Adrenal gland (tissue), 12 donors: ENCODE data around the gene CCDC13. TPM values are rescaled to one million over a fixed set of nuclear protein-coding genes. Genes with fewer than 3 reads are reported as not detected.

Experiments used
- DNase-seq, 7 donors: peaks; one replicate each; pipeline ENCODE4 v3.0.0-alpha.2; 2019 to 2020
- H3K27ac ChIP-seq, 5 donors: fragments of 200-600 bp; sonication (generic) in 4 of 5; 1 replicate in 3 of 5; 2 replicates in 2 of 5; pipeline versions ENCODE4 v1.5.1 to v1.8.0; 2016 to 2020; ENCODE audit warnings: mild to moderate bottlenecking in 1 of 5
- H3K27me3 ChIP-seq: fragments of 200-600 bp; 2 replicates; pipeline ENCODE4 v1.8.0; 2021
- H3K36me3 ChIP-seq, 2 donors: fragments of 200-600 bp; replicated peaks in 1 of 2; 1 replicate in 1 of 2; 2 replicates in 1 of 2; pipeline versions ENCODE4 v1.5.1 to v1.8.0; 2018 to 2022
- H3K4me1 ChIP-seq, 2 donors: fragments of 200-600 bp; replicated peaks in 1 of 2; 1 replicate in 1 of 2; 2 replicates in 1 of 2; pipeline versions ENCODE4 v1.5.1 to v1.8.0; 2018 to 2021
- H3K4me3 ChIP-seq, 4 donors: fragments of 200-600 bp; sonication (generic) in 3 of 4; one replicate each; pipeline ENCODE4 v1.5.1; 2016 to 2018
- H3K9me3 ChIP-seq, 3 donors: fragments of 200-600 bp; sonication (generic) in 1 of 3; replicated peaks in 1 of 3; 1 replicate in 2 of 3; 2 replicates in 1 of 3; pipeline versions ENCODE4 v1.5.1 to v1.8.0; 2016 to 2021
- POLR2A ChIP-seq, 2 donors: fragments of 450-650 bp; IDR thresholded peaks; one replicate each; pipeline ENCODE4 v1.6.1; 2017; ENCODE audit warnings: antibody characterized with exemption in 2 of 2, mild to moderate bottlenecking in 2 of 2, moderate library complexity in 1 of 2
- WGBS, 4 donors: extraction: QIAGEN DNeasy Blood & Tissue Kit in 2 of 4; methylation state at CpG; one replicate each; pipeline versions ENCODE4 v1.1.5 to v1.1.7; 2013 to 2017; 5-methylcytosine and 5-hydroxymethylcytosine counted together
- intact Hi-C, 2 donors: fragments of 100-400 bp; cut with DNase I; formaldehyde crosslinking; loops; one replicate each; pipeline versions ENCODE4 v1.14.1 to v1.15.0; 2022 to 2023
- polyA plus RNA-seq, 3 donors: library from polyadenylated mRNA; stranded (reverse); fragments of 200-250 nt in 2 of 3; fragments of 350-450 nt in 1 of 3; fragmentation: Illumina TruSeq in 1 of 3; extraction: RNeasy Lipid Tissue Mini Kit (QIAGEN cat#74804) in 1 of 3; gene quantifications; one replicate each; pipeline ENCODE4 v1.2.3, GENCODE V29; 2013 to 2014
- total RNA-seq, 9 donors: library from RNA; depleted of rRNA in 4 of 9; stranded (reverse); fragments of >200 nt in 4 of 9; fragments of 120-200 nt in 1 of 9; fragmentation: NEBNext Ultra II Directional in 1 of 9; extraction: Animal tissue kit (Norgen Biotek cat#: 25700) in 1 of 9; gene quantifications; one replicate each; pipeline versions ENCODE4 v1.1.0 to v1.2.4, GENCODE V29; 2013 to 2023
- TF ChIP-seq, protein P1 (sequence below), 6 experiments: fragments of 450-650 bp in 4 of 6; fragments of 200-600 bp in 2 of 6; sonication (generic) in 1 of 6; IDR thresholded peaks; 1 replicate in 5 of 6; 2 replicates in 1 of 6; pipeline versions ENCODE4 v1.5.1 to v1.8.0; 2016 to 2021; ENCODE audit warnings: antibody characterized with exemption in 6 of 6, mild to moderate bottlenecking in 2 of 6, moderate library complexity in 1 of 6
- donor health status: healthy with polysubstance abuse.
- donor health status: Bipolar disorder and iron deficiency.
- donor health status: DM: yes; HTN: yes; CAD: no.
- donor health status: DM: no; HTN: no; CAD: no.
- donor health status: DM: no; HTN: no; CAD: no.
- donor health status: DM: yes; HTN: yes; CAD: no.

Gene CCDC13
- total and polyA plus RNA-seq, 12 donors, result 0.35 to 2.1 (median 1.1) TPM; not detected in 2

DNA sequence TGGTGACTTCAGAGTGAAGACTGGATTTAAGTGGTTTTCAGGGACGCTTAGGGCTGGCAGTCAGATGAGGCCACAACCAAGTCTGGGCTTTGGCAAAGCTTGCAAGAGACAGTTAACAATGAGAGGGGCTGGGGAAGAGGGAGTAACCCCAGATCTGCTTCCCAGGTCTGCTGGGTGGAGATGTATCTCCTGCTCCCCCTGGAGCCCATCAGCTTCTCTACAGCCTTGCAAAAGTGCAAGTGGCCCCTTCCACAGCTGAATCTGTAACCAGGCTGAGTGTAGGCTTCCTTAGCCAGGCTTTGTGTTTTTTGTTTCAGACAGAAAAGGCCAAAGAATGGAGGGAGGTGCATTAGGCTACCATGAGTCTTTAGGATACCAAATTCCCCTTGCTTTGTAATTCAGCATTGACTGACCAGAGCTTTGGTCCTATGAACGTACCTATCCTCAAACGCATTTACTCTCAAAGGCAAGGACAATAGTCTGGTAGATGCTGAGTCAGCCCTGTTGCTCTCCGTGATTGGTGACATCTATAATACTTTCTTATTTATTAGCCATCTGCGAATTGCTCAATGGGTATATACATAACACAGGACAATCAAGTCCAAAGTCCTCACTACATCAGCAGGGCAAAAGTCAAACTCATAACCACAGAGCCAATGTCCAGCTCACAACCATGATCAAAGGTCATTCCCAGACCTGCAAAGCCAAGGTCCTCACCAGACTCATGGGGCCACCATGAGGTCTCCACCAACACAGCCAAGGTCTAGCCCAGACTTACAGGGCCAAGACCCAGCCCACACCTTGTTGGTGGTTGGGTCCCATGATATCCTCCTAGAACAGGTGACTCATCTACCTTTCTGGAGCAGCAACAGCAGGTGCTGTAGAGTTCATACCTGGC is 17.1 kb downstream of the CCDC13 start:
- 78 to 90% (median 85%) methylated on average over 5 of the region's 5 CpGs for WGBS, 4 donors
- intact Hi-C loops, result no loop called here
- TF ChIP-seq POLR2A (IDR thresholded peaks at IDR 0.05), result no peak
- TF ChIP-seq, protein P1, sequence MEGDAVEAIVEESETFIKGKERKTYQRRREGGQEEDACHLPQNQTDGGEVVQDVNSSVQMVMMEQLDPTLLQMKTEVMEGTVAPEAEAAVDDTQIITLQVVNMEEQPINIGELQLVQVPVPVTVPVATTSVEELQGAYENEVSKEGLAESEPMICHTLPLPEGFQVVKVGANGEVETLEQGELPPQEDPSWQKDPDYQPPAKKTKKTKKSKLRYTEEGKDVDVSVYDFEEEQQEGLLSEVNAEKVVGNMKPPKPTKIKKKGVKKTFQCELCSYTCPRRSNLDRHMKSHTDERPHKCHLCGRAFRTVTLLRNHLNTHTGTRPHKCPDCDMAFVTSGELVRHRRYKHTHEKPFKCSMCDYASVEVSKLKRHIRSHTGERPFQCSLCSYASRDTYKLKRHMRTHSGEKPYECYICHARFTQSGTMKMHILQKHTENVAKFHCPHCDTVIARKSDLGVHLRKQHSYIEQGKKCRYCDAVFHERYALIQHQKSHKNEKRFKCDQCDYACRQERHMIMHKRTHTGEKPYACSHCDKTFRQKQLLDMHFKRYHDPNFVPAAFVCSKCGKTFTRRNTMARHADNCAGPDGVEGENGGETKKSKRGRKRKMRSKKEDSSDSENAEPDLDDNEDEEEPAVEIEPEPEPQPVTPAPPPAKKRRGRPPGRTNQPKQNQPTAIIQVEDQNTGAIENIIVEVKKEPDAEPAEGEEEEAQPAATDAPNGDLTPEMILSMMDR (IDR thresholded peaks at IDR 0.05), result peak in 4 of 6 experiments; percentile 7 to 14 (median 10)
- Histone ChIP-seq H3K27me3 (no peaks in the 10 kb centered on the region), H3K36me3 (no peaks in the 10 kb centered on the region), H3K27ac (no peak overlapping the region), H3K9me3 (no peaks in the 10 kb centered on the region), H3K4me3 (no peak overlapping the region), H3K4me1 (no peaks in the 10 kb centered on the region)
- DNase-seq, result peak in 3 of 7 donors; percentile 1 to 48 (median 19)

DNA sequence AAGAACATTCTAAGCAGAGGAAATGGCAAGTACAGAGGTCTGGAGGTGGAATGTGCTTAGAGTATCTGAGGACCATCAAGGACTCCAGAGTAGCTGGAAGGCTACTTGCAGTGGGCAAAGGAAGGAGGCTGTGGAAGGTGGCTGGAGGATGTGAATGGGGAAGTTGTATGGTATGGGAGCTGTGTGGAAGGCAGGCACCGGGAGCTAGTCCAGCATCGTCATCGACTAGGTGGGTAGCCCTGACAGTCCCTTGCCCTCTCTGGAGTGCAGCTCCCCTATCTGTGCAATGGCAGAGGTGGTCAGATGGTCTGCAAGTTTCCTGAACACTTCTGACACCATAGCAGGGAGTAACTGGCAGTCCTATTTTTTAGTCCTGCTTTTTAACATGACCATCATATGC is 19.3 kb downstream of the CCDC13 start:
- TF ChIP-seq POLR2A (IDR thresholded peaks at IDR 0.05), result no peak
- TF ChIP-seq, protein P1 (IDR thresholded peaks at IDR 0.05), result no peak
- 82 to 93% (median 87%) methylated on average over 3 of the region's 3 CpGs for WGBS, 4 donors
- no peaks in the 10 kb centered on the region for H3K4me1 ChIP-seq
- no peaks in the 10 kb centered on the region for H3K9me3 ChIP-seq
- H3K36me3 ChIP-seq, result no peaks in the 10 kb centered on the region
- H3K4me3 ChIP-seq, result no peak overlapping the region
- no peak for DNase-seq
- no peaks in the 10 kb centered on the region for H3K27me3 ChIP-seq
- H3K27ac ChIP-seq, result no peak overlapping the region
- intact Hi-C loops, result no loop called here

DNA sequence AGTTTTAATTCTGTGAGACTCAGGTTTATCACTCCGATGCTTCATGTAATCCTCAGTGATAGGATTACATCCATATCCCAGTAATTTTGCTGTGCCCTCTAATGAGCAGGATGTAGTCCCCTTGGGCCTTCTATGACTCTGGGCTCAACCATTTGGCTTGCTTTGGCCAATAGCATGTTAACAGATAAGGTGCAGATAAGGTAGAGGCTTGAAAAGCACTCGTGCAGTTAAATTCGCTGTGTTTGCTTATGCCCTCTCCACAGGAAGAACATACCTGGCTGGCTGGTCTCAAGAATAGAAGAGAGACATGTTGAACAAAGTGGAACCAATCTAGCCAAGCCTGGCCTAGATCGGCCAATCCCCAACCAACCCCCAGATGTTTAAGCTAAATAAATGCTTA is 20.1 kb downstream of the CCDC13 start:
- Histone ChIP-seq H3K4me1 (no peaks in the 10 kb centered on the region), H3K36me3 (no peaks in the 10 kb centered on the region), H3K9me3 (no peaks in the 10 kb centered on the region), H3K27me3 (no peaks in the 10 kb centered on the region), H3K27ac (no peak overlapping the region), H3K4me3 (no peak overlapping the region)
- intact Hi-C loops, result no loop called here
- DNase-seq, result no peak
- WGBS, 4 donors, result 89 to 97% (median 93%) methylated on average over 4 of the region's 4 CpGs
- TF ChIP-seq, protein P1 (IDR thresholded peaks at IDR 0.05), result no peak
- TF ChIP-seq POLR2A (IDR thresholded peaks at IDR 0.05), result no peak

DNA sequence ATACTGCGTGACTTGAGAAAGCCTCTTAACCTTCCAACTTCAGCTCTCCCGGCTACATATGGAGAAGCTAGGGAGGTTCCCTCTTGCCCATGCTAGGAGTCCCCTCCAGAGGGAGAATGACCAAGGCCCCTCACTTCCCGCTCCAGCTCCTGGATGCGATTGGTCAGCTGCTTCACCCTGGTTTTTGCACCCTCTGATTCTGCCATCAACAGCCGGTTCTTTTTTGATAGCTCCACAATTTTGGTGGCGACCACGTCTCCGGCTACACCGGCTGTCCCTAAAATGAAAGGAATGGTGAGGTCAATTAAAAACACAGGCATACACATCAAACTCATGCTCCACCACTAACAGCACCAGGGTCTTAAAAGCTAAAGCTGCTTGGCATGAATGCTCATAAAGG is 20.6 kb downstream of the CCDC13 start:
- Histone ChIP-seq H3K9me3 (no peaks in the 10 kb centered on the region), H3K27ac (no peak overlapping the region), H3K27me3 (no peaks in the 10 kb centered on the region), H3K4me3 (no peak overlapping the region), H3K36me3 (no peaks in the 10 kb centered on the region), H3K4me1 (no peaks in the 10 kb centered on the region)
- TF ChIP-seq, protein P1 (IDR thresholded peaks at IDR 0.05), result no peak
- no peak for TF ChIP-seq POLR2A (IDR thresholded peaks at IDR 0.05)
- intact Hi-C loops, result no loop called here
- peak in 1 of 7 donors; percentile 11 for DNase-seq
- WGBS, 4 donors, result 96 to 98% (median 96%) methylated on average over 9 of the region's 9 CpGs
